HS-5 (cell line): Measurements from ENCODE around the gene TPST1.
"Not testable (repeated sequence)": the region's sequence is repeated elsewhere in the genome, so short reads cannot be mapped to it uniquely, and the experiment has no call there.

Experiments
- DNase-seq: peaks from one replicate; pipeline ENCODE4 v3.0.0-alpha.2; 2012; ENCODE audit warnings: low read depth

Gene TPST1

DNA sequence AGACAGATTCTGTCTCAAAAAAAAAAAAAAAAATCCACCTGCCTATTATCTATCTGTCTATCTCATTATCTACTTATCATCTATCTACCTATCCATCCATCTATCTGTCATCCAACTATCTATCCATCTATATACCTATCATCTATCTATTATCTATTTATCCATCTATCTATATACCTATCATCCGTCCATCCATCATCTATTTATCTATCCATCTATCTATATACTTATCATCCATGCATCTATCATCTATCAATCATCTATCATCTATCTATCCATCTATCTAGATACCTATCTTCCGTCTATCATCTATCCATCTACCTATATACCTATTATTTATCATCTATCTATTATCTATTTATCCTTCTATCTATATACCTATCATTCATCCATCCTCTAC is 16.5 kb upstream of the TPST1 start:
- DNase-seq = no peak

DNA sequence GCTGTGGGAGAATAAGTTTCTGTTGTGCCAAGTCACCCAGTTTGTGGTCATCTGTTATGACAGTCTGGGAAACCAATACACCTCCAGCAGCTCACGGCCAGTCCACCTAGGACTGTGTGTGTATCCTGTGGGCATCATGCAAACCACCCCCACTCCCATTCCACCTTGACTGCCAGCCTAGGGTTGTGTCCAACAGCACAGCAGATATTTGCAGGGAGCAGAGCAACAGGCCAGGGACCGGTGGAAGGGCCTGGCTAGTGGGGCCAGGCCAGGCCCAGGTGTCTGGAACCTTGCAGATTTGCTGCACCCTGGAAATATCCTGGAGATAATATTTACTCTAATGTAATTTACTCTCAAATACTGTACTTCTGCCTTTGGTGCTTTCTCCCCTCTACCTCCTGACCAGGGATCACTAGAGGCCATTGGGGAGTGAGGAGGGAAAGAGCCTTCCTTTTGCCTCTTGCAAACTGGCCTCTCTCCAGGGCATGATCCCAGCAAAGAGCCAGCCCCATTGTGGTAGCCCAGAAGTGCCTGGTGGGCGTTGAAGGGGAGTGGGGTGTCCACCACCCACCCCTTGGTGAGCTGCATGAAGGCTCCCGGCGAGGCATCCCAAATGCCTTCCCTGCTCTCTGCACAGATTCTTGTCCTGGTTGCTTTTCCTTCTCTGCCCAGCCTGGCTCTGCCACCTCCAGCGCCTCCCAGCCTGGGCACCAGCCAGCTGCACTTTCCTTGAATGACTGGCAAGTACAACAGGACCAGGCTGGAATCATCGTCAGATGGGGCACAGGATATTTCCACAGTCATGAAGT is 15.2 kb upstream of the TPST1 start:
- DNase-seq = no peak

DNA sequence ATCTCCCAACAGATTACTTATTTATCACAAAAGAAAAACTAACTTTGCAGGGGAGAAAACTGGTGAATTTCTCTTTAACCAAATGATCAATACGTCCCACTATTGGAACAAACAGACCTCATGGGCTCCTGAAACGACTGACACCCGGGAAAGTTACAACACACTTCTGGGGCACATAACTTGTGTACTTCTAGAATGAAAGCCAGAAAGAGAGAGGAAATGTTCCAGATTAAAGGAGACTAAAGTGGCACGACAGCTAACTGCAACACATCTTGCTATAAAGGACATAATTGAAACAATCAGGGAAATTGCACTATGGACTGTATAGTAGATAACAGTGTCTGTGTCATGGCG is 14.7 kb upstream of the TPST1 start:
- no peak for DNase-seq

DNA sequence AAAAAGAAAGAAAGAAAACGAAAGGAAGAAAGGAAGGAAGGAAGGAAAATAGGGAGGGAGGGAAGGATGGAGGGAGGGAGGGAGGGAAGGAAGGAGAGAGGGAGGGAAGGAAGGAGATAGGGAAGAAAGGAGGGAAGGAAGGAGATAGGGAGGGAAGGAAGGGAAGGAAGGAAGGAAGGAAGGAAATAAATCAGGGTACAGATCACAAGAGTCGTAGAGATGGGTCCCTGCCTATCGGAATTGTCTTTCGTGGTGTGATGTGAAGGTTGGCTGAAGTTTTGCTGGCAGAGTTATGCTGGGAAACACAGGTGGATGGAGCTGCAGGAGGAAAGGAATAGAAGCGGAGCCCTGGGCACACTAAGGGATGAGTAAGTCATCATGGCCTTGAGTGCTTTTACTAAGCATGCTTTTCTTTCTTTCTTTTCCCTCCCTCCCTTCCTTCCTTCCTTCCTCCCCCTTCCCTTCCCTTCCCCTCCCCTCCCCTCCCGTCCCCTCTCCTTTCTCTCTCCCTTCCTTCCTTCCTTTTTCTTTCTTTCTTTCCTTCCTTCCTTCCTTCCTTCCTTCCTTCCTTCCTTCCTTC is 11.9 kb upstream of the TPST1 start:
- DNase-seq = no peak

DNA sequence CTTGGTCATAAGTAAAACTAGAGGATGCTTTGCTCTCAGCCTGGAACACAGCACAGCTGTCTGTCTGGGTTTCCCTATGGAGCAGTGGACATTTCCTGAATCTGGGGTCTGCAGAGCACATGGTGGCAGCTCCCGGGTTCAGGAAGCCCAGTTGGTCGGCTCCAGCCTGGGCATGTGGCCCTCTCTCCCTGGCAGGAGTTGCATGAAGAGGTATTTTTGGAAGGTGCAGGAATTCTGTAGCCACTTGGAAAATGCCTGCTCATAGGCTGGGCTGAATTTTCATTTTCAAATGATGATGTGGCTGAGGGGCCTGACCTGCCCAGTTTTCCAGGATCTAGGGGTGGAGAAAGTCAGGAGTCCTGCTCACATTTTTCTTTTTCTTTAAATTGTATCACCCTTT is 6.7 kb upstream of the TPST1 start:
- no peak for DNase-seq

DNA sequence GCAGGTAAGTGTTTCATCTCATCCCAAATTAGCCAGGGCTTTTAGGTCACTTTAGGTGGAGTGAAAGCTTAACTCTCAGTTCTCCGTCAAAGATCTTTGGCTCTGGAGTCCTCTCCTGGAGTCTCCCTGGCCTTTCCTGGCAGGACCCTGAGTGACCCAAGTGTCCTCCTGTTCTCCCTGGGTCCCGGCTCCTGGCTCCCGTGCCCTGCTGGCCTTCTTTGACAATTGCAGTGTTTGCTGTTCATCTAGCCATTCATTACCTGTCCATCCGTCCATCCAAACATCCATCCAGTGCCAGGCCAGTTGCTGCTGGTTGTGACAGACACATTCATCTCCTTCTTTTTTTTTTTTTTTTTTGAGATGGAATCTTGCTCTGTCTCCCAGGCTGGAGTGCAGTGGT is 6.2 kb upstream of the TPST1 start:
- no peak for DNase-seq

DNA sequence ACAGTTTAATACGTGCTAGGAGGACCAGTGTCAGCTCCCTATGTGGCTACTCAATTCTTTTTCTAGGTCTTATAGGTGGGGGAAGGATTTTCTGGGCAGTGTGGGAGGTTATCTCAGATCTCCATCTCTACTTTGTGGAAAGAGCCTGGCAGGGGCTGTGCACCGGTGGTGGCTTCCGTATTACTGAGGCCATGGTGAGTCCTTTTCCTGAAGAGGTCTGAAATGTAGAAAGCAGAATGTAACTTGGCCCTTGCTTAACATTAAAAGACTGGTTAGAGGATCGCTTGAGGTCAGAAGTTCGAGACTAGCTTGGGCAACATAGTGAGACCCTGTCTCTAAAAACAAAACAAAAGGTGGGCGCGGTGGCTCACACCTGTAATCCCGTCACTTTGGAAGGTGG is 2.7 kb upstream of the TPST1 start:
- no peak for DNase-seq

DNA sequence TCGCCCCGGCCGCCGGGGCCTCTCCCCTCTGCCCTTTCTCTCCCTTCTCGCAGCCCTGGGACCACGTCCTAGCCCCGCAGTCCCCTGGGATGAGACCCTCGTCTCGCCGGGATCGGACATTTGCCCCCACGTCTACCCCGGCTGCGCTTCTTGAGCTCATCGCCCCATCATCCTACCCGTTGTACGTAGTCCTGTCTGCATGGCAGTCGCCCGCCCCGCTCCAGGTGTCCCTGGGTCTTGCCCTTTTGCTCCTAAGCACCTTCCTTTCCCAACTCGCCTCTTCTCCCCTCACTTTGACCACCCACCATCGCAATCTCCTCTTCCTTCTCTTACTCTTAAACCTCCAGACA is 582 bp downstream of the TPST1 start:
- no peak for DNase-seq

DNA sequence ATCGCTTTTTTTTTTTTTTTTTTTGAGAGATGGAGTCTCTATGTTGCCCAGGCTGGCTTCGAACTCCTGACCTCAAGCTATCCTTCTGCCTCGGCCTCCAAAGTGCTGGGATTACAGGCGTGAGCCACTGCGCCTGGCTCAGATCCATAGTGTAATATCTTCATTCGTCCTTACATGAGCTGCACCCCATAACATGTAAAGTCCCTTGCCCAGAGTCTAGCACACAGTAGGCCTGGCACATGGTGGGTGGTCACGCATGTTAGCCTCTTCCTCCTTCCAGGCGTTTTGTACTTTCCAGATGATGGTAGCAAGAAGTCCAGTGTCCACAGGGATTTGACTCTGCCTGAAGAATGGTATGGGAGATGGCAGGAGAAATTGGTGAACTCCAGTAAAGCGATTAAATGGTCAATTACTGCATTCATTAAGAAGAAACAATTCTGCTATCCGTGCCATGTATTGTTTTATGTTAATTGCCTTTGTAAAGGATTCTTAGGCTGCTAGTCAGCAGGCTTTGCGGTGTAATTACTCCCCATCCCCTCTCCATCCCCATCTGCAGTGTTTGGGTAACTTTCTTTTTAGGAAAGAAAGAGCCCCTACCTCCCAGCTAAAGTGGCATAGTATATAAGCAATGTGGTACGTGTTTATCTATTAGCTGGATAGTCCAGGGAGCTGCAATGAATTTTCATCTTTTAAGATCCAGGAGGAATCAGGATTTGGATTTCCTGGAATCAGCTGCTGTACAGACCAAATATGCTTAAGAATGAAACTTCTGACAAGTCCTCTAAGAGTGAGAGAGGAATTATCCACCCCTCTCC is 1.2 kb downstream of the TPST1 start:
- no peak for DNase-seq

DNA sequence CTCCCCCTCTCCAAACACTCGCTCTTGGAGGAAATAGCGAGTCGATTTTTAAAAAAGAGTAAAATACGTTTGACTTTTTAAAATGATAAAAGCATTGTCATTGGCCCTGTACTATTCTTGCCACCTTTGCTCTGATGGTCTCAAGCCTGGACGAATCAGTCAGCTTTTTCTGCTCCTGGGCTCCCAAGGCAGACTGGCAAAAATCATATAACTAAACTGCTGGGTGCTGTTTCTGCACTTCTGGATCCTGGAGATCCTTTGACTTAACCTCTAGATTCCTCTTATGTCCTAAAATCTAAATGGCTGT is 1.8 kb downstream of the TPST1 start:
- no peak for DNase-seq

DNA sequence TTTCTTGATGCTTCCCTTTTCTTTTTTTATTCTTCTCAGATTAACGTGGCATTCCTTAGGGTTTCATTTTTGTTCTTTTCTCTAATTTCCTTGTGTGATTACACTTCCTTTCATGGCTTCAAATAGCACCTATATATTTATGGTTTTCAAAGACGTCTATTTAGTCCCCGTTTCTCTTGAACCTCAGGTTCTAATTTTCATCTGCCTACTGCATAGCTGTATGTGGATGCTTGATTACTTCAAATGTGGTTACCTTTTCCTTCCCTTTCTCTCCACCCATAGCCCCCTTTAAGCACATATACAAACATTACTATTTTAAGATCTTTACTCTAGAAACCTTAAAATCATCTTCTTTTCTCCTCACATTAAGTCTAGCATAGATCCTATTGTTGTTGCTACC is 2.4 kb downstream of the TPST1 start:
- no peak for DNase-seq

DNA sequence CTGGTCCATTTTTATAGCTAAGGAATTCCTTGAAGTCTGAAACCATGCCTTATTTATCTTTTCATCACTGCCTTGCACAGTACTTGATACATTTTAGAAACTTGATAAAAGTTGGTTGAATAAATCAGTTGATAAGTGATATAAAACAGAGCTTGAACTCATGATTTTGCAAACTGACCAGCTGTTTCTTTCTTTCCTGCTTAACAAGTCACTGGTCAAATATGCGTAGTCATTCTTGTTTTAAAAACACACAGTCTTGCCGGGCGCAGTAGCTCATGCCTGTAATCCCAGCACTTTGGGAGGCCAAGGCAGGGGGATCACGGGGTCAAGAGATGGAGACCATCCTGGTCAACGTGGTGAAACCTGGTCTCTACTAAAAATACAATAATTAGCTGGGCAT is 6.3 kb downstream of the TPST1 start:
- DNase-seq = no peak

DNA sequence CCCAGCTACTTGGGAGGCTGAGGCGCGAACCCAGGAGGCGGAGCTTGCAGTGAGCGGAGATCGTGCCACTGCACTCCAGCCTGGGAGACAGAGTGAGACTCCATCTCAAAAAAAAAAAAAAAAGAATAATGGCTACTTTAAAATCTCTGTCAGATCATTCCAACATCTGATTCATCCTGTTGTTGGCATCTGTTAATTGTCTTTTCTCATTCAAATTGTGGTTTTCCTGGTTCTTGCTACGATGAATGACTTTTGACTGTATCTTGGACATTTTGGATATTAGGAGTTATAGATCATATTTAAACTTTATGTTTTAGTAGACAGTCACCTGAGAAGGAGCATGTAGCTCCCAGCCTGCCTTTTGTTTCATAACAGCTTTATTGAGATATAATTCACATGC is 8.5 kb downstream of the TPST1 start:
- peak; percentile 16 for DNase-seq

DNA sequence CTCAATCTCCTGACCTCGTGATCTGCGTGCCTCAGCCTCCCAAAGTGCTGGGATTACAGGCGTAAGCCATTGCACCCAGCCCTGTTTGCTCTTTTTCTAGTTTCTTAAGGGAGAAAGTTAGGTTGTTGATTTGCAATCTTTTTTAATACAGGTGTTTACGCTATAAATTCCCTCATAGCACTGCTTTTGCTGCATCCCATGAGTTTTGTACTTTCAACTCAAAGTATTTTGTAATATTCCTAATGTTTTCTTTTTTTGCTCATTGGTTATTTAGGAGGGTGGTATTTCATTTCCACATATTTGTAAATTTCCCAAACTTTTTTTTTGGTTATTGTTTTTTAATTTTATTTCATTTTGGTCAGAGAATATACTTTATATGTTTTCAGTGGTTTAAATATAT is 11.6 kb downstream of the TPST1 start:
- DNase-seq = no peak

DNA sequence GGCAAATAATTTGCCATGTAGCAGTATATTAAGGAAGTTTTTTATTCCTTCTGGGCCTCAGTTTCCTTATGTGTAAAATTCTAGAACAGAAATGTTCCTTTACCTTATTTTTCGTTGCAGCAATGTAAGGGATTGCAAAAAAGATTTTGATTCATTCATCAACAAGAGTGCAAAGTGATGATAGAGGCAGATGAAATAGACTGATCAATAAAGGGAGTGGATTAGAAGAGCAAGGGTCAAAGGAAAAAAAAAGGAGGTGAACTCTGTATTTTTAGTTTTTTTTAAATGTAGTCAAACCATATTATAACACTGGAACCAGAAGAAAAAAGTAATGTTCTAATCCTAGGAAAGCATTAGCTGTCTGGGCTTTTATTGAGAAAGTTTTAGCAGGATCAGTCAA is 14.7 kb downstream of the TPST1 start:
- DNase-seq = no peak

DNA sequence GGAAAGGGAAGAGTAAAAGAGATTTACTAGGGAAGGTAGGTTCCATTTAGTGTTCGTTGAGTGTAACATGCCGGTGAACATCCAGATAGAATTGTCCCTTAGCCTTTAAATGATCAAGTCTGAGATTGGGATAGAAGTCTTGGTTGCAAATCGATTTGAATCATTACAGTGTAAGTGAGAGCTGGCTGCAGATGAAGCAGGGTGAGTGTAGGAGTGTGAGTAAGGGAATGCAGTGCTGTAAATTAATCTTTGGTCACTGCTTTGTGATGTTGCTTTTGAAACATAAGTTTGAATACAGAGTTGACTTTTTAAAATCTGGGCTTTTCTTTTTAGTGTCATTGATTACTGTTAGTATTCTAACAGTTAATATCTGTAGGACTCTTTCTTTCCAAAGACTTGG is 16.3 kb downstream of the TPST1 start:
- DNase-seq = no peak

DNA sequence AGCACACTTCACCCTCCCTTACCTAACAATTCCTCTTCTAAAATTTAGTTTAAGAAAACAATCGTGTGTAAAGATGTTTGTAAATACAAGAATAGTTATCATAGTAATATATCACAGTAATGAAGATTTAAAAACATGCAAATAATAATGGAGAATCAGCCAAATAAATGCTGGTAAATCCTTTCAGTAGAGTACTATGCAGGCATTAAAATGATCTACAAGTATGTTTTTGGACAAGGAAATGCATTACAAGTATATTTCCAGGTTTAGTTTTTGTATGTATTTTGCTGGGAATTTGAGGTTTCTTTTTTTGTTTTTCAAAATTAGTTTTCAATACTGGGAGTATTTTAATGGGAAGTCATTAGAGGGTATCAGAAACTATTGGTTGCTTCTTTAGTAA is 22.7 kb downstream of the TPST1 start:
- no peak for DNase-seq

DNA sequence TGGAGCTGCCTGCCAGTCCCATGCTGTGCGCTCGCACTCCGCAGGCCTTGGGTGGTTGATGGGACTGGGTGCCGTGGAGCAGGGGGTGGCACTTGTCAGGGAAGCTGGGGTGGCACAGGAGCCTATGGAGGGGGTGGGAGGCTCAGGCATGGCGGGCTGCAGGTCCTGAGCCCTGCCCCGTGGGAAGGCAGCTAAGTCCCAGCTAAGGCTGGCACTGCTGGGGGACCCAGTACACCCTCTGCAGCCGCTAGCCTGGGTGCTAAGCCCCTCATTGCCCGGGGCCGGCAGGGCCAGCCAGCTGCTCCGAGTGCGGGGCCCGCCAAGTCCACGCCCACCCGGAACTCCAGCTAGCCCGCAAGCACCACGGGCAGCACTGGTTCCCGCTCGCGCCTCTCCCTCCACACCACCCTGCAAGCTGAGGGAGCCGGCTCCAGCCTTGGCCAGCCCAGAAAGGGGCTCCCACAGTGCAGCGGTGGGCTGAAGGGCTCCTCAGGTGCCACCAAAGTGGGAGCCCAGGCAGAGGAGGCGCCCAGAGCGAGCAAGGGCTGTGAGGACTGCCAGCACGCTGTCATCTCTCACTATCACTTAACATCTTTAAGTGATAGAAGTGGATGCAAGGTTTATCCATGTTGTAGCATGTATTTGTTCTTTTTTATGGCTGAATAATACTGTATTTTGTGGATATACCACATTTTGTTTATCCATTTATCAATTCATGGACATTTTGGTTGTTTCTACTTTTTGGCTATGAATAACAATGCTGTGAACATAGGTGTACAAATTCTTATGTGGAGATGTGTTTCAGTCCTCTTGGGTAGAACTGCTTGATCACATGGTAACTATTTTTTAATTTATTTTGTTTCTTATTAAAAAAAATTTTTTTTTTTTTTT is 26.4 kb downstream of the TPST1 start:
- not testable (repeated sequence) for DNase-seq

DNA sequence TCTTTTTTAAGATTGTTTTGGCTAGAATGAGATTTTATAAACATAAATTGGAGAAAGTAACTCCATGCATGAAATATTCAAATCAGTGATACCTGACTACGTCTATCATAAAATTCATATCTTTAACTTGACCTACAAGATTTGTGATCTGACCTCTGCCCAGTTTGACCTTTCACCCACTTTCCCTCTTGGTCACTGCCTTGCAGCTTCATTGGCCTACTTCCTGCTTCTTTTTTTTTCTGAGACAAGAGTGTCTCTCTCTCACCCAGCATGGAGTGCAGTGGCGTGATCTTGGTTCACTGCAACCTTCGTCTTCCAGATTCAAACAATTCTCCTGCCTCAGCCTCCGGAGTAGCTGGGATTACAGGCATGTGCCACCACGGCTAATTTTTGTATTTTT is 28.5 kb downstream of the TPST1 start:
- no peak for DNase-seq

DNA sequence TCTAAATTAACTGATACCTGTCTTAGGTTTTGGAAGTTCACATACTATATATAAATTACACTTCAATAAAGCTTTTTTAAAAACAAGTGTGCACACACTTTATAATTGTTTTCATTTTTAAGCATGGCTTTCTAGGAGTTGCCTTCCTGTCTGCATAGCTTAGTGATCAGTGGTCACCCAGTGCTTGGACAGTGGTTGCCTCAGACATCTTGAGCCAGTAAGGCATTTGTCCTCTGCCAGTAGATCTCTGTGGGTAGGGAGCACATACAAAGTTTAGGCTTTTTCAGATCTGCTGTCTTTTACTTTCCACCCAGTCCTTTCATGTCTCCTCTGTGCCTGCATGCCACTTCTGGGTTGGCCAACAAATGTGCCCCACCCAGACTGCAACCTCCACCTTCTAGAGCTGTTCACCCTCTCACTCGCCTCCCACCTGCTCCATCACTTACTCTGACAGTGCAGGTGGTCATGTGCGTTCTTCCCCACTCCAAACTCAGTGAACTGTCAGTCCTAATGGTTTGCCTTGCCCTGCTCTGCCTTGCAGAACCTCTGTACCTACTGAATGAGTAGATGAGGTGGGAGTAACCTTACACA is 31.7 kb downstream of the TPST1 start:
- DNase-seq = no peak

DNA sequence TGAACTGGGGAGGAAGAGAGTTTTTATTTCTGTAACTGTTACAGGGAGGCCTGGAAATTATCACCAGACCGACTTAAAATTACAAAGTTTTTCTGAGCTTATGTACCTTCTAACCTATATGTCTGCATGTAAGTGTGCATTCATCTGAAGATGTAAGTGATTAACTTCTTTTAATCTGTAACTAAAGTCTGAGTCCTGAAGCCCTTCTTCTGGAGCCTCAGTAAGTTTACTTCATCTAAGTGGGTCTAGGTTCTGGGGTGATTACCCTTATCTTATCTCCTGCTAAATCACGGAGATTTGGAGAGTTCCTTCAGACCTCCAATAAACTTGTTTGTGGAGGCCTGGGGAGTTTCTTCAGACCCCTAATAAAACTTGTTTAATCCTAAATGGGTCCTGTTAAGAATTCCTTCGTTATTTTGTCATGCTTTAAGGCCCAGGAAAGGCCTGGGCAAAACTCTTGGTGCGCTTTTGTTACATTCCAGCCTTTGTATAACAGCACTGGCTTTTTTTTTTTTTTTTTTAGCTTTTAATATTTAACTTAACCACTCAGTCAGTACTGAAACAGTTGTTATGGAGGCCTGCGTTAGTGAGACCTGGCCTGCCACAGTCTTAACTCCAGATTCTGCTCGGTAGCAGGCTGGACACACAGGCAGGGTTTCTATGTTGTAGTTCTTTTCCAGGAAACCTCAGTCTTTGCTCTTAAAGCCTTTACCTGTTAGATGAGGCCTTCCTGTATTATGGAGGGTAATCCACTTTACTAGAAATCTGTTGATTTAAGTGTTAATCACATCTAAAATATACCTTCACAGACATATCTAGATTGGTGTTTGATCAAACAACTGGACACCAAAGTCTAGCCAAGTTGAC is 33.0 kb downstream of the TPST1 start:
- DNase-seq = no peak
